ENCODE data around the gene ABCD1. TPM values are rescaled to one million over a fixed set of nuclear protein-coding genes. Genes with fewer than 3 reads are reported as not detected.

Gene ABCD1
- total RNA-seq, 1 experiment from 2014 or later = 3.5 TPM

DNA sequence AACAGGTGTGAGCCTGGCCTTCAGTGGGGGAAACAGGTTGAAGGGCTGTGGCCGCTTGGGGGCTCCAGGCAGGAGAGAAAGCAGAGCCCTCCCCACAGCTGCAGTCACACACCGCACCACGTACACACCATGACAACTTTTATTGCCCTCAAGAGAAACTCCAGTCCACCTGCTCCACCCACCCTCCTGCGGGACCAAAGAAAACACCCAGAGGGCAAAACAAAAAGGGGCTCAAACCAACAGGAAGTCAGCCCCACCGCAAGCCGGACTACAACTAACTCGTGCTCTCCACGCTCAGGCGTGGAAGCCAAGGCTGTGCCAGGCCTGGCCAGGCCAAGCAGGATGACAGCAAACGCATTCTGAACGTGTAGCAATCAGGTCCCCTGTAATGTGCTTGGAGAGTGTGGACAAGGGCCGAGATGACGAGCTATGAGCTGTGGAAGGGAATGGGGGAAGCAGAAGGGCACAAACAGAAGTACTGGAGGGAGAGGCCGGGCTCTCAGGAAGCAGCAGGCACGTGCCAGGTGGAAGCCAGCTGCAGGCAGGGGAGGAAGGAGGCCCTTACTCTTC is 24.2 kb upstream of the ABCD1 start:
- TF ChIP-seq, protein P1, sequence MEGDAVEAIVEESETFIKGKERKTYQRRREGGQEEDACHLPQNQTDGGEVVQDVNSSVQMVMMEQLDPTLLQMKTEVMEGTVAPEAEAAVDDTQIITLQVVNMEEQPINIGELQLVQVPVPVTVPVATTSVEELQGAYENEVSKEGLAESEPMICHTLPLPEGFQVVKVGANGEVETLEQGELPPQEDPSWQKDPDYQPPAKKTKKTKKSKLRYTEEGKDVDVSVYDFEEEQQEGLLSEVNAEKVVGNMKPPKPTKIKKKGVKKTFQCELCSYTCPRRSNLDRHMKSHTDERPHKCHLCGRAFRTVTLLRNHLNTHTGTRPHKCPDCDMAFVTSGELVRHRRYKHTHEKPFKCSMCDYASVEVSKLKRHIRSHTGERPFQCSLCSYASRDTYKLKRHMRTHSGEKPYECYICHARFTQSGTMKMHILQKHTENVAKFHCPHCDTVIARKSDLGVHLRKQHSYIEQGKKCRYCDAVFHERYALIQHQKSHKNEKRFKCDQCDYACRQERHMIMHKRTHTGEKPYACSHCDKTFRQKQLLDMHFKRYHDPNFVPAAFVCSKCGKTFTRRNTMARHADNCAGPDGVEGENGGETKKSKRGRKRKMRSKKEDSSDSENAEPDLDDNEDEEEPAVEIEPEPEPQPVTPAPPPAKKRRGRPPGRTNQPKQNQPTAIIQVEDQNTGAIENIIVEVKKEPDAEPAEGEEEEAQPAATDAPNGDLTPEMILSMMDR (IDR thresholded peaks at IDR 0.05; ENCODE audit: unreplicated experiment) = no peak
- Mint-ChIP-seq H3K27ac (ENCODE audit: low read depth, unreplicated experiment) (no peak overlapping the region), H3K4me1 (ENCODE audit: insufficient read depth, unreplicated experiment) (peaks cover 8% of the 10 kb centered on the region), H3K9me3 (ENCODE audit: unreplicated experiment) (no peaks in the 10 kb centered on the region), H3K4me3 (ENCODE audit: unreplicated experiment) (no peak overlapping the region), H3K27me3 (ENCODE audit: insufficient read depth, unreplicated experiment) (no peaks in the 10 kb centered on the region), H3K36me3 (ENCODE audit: insufficient read depth, unreplicated experiment) (peaks cover 44% of the 10 kb centered on the region)
- ChIA-PET POLR2A (no interaction called here), CTCF (interaction anchor here (0.7 to 1.8 kb wide), 2 partner anchors 161 to 171 kb away, joined by 3 to 6 read pairs; no protein-coding TSS in a partner anchor)
- DNase-seq (ENCODE audit: unreplicated experiment) = no peak
- TSS peak; percentile 85 for BruUV-seq (replicated peaks)
- intact Hi-C loops (cut with micrococcal nuclease) = no loop called here

DNA sequence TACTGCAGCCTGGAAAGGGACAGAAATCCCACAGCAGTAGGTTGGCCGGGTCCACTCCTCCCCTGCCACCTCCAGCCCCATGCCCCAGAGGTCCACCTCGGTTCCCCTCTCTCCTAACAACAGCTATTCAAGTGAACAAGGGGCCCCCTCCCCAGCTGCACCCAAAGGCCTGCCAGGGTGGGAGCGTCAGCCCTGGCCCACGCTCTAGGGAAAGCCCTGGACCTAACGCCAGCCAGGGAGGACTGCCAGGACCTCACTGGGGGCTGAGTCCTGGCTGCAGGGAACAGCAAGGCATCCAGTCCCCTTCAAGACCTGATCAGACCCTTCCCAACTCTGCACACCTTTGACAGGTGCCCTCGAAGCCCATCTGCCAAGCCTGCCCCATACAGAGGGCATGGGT is 23.7 kb upstream of the ABCD1 start:
- intact Hi-C loops (cut with micrococcal nuclease) = no loop called here
- Mint-ChIP-seq H3K27ac (ENCODE audit: low read depth, unreplicated experiment) (no peak overlapping the region), H3K9me3 (ENCODE audit: unreplicated experiment) (no peaks in the 10 kb centered on the region), H3K27me3 (ENCODE audit: insufficient read depth, unreplicated experiment) (no peaks in the 10 kb centered on the region), H3K36me3 (ENCODE audit: insufficient read depth, unreplicated experiment) (peaks cover 44% of the 10 kb centered on the region), H3K4me1 (ENCODE audit: insufficient read depth, unreplicated experiment) (peaks cover 8% of the 10 kb centered on the region), H3K4me3 (ENCODE audit: unreplicated experiment) (no peak overlapping the region)
- ChIA-PET POLR2A (no interaction called here), CTCF (interaction anchor here (0.8 kb wide), 1 partner anchor 27 kb away, joined by 3 read pairs; no protein-coding TSS in a partner anchor)
- no peak for DNase-seq (ENCODE audit: unreplicated experiment)
- no TSS peak for BruUV-seq (replicated peaks)
- TF ChIP-seq, protein P1 (IDR thresholded peaks at IDR 0.05; ENCODE audit: unreplicated experiment) = no peak

DNA sequence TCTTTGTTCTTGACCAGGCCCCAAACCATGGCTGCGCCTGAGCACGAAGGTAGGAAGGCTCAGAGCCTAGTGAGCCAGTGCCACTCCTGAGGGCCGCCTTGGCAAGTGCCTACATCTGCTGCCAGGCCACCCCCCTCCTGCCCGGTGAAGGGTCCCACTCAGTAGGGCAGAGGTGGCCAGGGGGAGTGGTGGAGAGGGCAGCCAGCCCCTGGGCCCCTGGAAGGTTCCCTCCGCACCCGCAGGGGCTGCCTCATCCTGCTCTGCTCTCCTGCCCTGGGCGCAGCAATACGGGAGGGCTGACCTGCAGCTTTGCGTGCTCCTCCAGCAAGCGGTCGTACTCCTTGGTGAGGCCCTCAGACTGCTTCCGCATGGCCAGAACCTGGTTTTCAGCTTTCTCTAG is 22.9 kb upstream of the ABCD1 start:
- intact Hi-C loops (cut with micrococcal nuclease) = no loop called here
- Mint-ChIP-seq H3K9me3 (ENCODE audit: unreplicated experiment) (no peaks in the 10 kb centered on the region), H3K27ac (ENCODE audit: low read depth, unreplicated experiment) (no peak overlapping the region), H3K27me3 (ENCODE audit: insufficient read depth, unreplicated experiment) (no peaks in the 10 kb centered on the region), H3K4me3 (ENCODE audit: unreplicated experiment) (no peak overlapping the region), H3K4me1 (ENCODE audit: insufficient read depth, unreplicated experiment) (peaks cover 8% of the 10 kb centered on the region), H3K36me3 (ENCODE audit: insufficient read depth, unreplicated experiment) (peaks cover 41% of the 10 kb centered on the region)
- TF ChIP-seq, protein P1 (IDR thresholded peaks at IDR 0.05; ENCODE audit: unreplicated experiment) = no peak
- ChIA-PET CTCF (interaction anchor here (0.6 to 0.8 kb wide), 2 partner anchors 22 to 26 kb away, joined by 3 read pairs; no protein-coding TSS in a partner anchor), POLR2A (no interaction called here)
- DNase-seq (ENCODE audit: unreplicated experiment) = no peak
- no TSS peak for BruUV-seq (replicated peaks)

DNA sequence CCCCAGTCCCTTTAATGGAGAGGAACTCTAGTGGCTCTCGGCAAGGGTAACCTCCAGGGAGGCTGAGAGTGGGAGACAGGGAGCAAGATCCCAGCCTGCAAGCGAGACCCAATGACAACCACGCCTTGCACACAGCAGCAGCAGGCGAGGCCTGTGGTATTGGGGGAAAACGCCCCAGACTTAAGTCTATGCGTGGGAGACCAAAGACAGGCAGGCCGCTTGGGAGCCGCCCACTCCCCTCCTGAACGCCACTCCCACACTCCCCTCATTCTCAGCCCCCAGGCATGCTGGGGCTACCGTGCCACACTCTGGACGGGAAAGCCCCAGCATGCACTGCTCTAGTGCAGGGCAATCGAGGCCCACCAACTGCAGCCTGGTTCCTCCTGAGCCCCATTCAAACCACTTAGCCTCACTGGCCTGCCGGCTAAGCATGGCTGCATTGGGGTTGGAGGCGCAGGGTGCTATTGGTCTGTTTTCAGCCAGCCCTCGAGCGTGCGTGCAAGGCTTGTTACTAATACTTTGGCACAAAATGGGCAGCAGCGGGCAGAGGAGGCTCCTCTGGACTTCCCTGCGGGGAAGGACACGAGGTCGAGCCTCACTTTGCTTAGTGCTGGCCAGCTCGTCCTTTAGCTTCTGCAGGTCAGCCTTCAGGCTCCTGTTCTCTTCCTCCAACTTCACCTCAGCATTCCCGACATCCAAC is 22.2 kb upstream of the ABCD1 start:
- BruUV-seq (replicated peaks) = no TSS peak
- Mint-ChIP-seq H3K27me3 (ENCODE audit: insufficient read depth, unreplicated experiment) (no peaks in the 10 kb centered on the region), H3K27ac (ENCODE audit: low read depth, unreplicated experiment) (no peak overlapping the region), H3K4me3 (ENCODE audit: unreplicated experiment) (no peak overlapping the region), H3K36me3 (ENCODE audit: insufficient read depth, unreplicated experiment) (peaks cover 33% of the 10 kb centered on the region), H3K9me3 (ENCODE audit: unreplicated experiment) (no peaks in the 10 kb centered on the region), H3K4me1 (ENCODE audit: insufficient read depth, unreplicated experiment) (peaks cover 8% of the 10 kb centered on the region)
- intact Hi-C loops (cut with micrococcal nuclease) = no loop called here
- ChIA-PET CTCF (interaction anchor here (0.6 to 0.9 kb wide), 3 partner anchors 23 to 194 kb away, joined by 3 to 4 read pairs (median 3); no protein-coding TSS in a partner anchor), POLR2A (no interaction called here)
- DNase-seq (ENCODE audit: unreplicated experiment) = no peak
- TF ChIP-seq, protein P1 (IDR thresholded peaks at IDR 0.05; ENCODE audit: unreplicated experiment) = no peak

All from MCF 10A (cell line).